Dermis microvascular lymphatic vessel endothelial cell (primary cell): ENCODE measurements around the gene MRNIP. TPM values are rescaled to one million over a fixed set of nuclear protein-coding genes. Genes with fewer than 3 reads are reported as not detected.
"Not testable (repeated sequence)": the region's sequence is repeated elsewhere in the genome, so short reads cannot be mapped to it uniquely, and the experiment has no call there.

Experiments
- DNase-seq, 2 donors: peaks; one replicate each; pipeline versions ENCODE4 v3.0.0 to v3.0.0-alpha.2; 2010; ENCODE audit warnings: low read depth in 2 of 2
- total RNA-seq: library from RNA; depleted of rRNA; stranded (reverse); fragments of >200 nt; gene quantifications from 2 replicates; pipeline ENCODE4 v1.2.1, GENCODE V29; 2014

Gene MRNIP
- total RNA-seq, 1 donor from 2014 or later: 4.2 TPM

DNA sequence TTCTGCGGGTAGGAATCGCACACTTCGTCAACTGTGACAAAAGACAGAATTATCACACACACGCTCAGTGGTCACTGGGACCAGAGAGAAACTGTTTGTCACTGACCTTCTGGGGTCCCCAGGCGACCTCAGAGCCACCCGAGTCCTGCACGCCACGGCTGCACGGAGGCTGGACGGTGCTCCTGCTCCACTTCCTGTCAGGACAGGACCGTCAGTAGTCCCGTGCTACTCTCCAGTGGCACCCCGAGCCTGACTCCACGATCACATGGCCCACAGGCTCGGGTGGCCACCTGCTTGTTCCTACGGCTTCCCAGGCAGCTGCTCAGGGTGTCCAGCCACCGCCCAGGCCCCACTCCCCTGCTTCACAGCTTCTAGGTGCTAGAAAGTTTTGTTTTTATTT is 17.9 kb downstream of the MRNIP start:
- DNase-seq: peak in 1 of 2 donors; percentile 43

DNA sequence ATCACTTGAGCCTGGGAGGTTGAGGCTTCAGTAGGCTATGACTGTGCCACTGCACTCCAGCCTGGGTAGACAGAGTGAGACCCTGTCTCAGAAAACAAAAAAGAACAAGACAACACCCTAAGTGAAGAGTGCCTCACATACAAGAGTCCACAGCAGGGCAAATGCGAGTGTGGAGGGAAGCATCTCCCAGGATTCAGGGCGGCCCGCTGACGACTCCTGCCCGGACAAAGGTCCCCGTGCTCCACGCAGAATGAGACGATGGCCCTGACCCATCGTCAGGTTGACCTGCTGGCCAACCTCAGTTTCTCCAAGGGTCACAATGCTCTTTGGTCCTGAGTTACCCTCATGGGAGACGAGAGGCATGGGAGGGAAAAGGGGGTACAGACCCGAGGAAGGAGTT is 18.3 kb downstream of the MRNIP start:
- peak in 1 of 2 donors; percentile 23 for DNase-seq

DNA sequence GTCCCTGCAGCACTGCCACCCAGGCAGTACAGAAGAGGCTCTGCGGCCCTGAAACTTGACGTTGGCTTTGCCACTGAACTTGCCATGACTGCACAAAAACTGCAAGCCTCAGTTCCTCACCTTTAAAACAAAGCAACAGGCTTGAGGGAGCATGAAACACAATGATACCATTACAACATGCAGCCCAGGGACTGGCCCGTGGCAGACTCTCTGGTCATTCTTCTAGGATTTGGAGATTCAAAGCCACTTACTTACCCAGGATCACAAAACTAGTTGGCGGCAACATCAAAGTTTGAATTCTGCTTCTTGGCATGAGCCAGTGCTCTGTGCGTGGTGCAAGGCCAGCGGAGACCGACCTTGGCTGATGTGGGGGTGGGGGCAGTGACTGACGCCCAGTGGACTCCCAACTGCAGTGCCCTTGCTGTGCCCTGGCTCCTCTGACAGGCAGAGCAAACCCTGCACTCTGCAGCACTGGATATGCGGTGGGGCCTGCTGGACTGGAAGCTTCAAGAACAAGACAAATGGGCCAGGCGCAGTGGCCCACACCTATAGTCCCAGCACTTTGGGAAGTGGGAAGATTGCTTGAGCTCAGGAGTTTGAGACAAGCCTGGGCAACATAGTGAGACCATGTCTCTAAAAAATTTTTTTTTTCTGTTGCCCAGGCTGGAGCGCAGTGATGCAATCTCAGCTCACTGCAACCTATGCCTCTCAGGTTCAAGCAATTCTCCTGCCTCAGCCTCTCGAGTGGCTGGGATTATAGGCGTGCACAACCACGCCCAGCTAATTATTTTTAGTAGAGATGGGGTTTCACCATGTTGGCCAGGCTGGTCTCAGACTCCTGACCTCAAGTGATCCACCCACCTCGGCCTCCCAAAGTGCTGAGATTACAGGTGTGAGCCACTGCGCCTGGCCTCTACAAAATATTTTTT is 19.0 kb downstream of the MRNIP start:
- peak in 1 of 2 donors; percentile 57 for DNase-seq

DNA sequence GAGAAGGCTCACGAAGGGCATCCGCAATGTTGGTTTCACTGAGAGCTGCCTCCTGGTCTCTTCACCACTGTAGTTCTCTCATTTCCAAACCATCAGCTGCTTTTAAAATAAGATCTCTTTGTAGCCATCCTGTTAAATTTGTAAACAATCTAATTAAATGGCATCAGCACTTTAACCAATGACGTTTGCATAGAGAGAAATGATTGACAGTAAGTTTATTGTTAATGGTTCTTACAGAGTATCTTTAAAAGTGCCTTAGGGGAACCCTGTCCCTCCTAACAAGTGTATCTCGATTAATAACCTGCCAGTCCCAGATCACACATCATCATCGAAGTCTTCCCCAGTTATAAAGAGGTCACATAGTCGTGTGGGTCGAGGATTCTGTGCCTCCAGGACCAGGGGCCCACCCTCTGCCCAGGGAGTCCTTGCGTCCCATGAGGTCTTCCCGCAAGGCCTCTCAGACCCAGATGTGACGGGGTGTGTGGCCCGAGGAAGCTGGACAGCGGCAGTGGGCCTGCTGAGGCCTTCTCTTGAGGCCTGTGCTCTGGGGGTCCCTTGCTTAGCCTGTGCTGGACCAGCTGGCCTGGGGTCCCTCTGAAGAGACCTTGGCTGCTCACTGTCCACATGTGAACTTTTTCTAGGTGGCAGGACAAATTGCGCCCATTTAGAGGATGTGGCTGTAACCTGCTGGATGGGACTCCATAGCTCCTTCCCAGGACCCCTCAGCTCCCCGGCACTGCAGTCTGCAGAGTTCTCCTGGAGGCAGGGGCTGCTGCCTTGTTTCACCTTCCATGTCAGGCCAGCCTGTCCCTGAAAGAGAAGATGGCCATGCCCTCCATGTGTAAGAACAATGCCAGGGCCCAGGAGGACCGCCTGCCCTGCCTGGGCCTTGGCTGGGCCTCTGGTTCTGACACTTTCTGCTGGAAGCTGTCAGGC is 21.3 kb downstream of the MRNIP start:
- DNase-seq: peak in 1 of 2 donors; percentile 16

DNA sequence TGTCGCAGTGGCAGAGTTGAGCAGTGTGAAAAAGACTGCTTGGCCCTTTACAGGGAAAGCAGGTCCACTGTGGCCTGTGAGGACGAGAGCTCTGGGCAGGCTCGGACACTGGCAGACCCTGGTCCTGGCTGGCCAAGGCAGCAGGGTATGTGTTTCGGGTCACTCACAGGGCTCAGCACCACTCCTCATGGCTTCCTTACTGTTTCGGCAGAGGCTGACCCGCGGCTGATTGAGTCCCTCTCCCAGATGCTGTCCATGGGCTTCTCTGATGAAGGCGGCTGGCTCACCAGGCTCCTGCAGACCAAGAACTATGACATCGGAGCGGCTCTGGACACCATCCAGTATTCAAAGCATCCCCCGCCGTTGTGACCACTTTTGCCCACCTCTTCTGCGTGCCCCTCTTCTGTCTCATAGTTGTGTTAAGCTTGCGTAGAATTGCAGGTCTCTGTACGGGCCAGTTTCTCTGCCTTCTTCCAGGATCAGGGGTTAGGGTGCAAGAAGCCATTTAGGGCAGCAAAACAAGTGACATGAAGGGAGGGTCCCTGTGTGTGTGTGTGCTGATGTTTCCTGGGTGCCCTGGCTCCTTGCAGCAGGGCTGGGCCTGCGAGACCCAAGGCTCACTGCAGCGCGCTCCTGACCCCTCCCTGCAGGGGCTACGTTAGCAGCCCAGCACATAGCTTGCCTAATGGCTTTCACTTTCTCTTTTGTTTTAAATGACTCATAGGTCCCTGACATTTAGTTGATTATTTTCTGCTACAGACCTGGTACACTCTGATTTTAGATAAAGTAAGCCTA is 22.2 kb downstream of the MRNIP start:
- DNase-seq: peak in 1 of 2 donors; percentile 28

DNA sequence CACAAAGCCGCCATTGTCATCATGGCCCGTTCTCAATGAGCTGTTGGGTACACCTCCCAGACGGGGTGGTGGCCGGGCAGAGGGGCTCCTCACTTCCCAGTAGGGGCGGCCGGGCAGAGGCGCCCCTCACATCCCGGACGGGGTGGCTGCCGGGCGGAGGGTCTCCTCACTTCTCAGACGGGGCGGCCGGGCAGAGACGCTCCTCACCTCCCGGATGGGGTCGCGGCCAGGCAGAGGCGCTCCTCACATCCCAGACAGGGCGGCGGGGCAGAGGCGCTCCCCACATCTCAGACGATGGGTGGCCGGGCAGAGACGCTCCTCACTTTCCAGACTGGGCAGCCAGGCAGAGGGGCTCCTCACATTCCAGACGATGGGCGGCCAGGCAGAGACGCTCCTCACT is 23.7 kb downstream of the MRNIP start:
- not testable (repeated sequence) for DNase-seq

DNA sequence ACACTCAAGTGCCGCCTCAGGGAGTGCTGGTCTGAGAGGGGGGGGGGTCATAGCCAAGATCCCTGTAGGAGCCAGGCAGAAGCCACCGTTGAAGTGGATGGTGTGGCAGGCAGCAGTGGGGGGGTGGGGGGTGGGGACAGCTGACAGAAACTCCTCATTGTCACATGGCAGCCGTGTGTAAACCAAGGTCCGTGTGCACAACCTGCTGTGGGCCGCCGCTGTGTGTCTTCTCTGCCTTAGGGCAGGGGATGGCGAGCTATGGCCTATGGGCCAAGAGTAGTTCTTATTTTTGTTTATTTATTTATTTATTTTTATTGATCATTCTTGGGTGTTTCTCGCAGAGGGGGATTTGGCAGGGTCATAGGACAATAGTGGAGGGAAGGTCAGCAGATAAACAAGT is 24.5 kb downstream of the MRNIP start:
- DNase-seq: no peak

DNA sequence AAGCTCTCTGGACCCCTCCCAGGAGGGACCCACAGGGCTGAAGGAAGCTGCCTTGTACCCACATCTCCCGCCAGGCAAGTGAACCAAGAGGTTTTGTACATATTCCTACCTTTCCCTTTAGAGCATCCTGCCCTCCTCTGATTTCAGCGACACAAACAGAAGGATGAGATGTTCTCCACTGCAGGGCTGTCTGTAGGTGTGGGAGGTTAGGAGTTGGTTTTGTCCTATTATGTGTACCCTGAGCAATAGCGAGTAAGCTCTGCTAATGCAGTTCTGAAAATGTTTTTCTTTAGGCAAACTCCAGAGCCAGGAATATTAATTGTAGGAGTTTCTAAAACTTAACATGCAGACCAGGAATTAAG is 24.9 kb downstream of the MRNIP start:
- DNase-seq: no peak

DNA sequence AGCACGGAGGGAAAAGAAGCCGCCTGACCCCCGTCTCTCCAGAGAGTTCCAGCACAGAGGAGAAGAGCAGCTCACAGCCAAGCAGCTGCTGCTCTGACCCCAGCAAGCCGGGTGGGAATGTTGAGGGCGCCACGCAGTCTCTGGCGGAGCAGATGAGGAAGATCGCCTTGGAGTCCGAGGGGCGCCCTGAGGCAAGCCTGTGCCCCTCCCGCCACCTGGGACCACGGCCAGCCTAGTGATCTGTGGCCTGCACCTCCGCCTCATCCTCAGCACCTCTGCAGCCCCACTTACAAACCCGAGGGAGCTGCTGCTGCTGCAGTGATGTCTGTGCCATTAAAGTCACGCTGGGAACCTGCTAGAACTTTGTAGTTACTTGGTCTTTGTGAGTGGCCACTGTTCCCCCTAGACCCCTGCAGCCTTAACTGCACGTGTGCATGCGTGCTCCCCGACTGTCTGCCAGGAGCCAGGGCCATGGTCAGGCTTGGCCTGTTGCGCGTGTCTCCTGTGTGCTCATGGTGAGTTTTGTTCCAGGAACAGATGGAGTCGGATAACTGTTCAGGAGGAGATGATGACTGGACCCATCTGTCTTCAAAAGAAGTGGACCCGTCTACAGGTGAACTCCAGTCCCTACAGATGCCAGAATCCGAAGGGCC is 25.4 kb downstream of the MRNIP start:
- peak in 1 of 2 donors; percentile 11 for DNase-seq

DNA sequence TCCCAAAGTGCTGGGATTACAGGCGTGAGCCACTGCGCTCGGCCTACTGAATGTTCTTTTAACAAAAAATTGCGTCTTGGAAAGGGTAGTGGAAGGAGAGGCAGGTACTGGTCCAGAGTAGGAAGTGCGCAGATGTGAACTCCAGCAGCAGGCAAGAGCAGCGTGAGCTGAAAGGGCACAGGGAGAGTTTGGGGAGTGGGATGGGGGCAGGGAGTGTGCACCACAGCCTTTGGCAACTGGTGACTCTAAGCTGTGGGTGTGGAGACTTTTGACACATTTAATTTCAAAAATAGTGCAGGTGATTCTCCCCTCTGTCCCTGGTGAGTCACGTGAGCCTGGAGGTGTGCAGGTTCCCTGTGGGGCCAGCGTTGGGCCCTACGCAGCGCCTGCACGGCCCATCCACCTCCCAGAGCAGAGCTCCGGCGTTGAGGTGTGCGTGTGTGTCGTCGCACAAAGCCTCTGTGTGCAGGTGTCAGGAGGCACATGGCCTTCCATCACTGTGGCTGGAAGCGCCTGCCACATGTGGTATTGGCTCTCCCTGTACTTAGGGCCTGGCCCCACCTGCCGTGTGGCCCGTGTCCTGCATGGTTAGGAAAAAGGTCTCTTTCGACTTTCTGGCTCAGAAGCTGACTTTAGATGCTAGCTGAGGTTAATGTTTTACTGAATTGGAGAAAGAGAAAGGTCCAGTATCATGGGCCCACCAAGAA is 26.4 kb downstream of the MRNIP start:
- DNase-seq: peak in 1 of 2 donors; percentile 8

DNA sequence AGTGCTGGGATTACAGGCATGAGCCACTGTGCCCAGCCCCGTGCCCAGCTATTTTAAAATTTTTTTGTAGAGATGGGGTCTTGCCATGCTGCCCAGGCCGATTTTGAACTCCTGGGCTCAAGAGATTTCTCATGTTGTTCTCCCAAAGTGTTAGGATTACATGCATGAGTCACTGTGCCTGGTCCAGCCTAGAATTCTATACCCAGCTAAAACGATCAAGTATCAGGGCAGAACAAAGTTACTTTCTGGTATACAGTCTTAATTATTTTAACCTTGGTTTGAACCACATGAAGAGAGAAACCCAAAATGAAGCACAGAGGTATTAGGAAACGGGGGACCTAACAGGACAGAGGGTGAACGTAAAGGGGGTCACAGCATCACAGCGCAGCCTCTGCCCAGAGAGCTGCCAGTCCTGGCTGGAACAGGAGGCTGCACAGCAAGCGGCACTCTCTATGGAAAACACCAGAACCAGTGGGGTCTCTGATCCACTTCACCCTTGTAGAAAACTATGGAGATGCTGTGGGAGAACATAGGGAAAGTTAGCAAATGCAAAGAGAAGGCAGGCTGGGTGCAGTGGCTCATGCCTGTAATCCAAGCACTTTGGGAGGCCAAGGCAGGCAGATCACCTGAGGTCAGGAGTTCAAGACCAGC is 27.7 kb downstream of the MRNIP start:
- no peak for DNase-seq

DNA sequence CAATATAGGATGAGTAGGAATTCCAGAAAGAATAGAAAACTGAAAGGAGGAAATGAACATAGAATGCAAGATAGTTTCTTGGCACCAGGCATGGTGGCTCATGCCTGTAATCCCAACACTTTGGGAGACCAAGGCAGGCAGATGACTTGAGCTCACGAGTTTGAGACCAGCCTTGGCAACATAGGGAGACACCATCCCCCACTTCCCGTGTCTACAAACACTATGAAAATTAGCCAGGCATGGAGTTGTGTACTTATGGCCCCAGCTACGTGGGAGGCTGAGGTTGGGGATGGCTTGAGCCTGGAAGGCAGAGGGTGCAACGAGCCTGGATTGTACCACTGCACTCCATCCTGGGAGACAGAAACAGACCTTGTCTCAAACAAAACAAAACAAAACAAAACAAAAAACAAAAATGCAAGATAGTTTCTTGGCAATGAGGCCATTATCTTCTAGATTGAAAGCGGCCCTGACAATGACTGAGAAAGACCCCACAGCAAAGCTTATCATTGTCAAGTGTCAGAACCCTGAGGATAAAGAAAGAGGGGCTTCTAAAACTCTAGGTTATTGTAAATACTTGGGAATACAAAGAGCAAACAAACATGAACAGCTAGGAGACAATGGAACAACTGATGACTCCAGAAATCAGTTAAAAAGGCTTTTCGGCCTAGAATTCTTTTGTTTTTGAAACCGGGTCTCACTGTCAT is 28.7 kb downstream of the MRNIP start:
- peak in 1 of 2 donors; percentile 11 for DNase-seq

DNA sequence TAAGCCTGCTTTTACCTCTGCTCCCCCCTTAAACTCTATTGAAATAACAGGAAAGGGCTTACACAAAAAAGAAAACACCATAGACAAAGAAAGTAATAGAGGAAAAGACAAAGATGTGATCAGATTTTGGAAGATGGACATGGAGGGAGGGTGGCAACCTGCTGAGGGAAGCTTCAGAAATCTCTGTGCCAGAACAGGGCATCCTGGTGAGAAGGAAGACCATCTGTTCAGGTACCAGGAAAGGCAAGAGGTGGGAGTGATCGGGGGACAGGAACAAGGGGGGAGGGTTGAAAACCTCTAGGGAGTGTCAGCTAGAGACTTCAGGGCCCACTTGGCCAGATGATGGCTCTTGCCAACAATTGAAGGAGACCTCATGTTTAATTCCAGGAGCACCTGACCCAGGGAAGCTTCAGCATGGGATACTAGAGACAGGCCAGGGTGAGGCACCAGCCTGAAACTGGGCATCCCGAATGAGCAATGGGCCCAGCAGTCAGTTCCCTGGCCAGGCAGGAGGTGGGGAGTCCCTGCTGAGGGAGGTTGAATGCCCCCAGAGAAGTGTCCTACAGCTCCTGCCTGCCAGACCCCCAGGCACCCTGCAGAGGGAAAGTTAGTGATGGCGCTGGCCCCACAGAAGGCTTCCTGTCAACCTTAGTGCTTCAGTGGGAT is 29.7 kb downstream of the MRNIP start:
- DNase-seq: no peak

DNA sequence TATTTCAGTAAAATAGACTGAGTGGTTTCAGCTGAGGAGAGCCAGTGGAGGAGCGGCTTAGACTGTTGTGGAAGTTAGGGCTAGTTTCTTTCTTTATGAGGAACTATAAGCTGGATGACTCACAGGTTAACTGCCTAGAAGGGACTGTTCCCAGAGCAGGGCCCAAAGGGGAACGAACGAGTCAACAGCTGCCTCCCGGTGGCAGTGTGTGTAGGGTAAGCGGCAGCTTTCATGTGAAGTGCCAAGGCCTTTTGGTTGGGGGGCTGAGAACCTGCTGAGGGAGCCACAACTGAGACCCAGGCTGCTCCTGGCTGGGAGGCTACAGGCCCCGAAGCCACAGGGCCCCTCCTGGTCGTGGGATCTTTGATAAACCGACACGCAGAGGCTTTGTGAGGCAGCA is 30.9 kb downstream of the MRNIP start:
- DNase-seq: no peak

DNA sequence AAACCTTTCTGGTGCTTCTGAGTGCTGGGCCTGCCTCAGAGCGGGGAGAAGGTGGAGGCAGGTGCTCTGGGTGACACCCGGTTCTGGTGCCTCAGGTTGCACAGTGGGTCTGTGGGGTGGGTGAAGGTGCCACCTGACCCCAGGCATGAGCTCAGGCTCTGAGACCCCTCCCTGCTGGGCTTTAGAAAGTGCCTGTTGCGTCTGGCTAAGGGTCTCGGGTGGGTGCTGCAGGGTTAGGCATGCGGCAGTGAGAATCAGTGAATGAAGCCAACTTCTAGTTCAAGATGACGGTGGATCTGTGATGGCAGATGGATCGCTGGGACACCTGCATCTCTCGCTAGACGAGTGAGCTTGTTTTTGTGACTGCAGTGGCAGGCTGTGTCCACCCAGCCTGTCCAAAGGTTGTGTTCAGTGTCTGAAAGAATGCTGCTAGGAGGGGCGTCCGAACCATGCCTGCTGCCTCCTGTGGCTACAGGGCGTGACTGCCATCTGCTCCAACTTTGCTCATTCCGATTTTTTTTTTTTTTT is 32.9 kb downstream of the MRNIP start:
- no peak for DNase-seq

DNA sequence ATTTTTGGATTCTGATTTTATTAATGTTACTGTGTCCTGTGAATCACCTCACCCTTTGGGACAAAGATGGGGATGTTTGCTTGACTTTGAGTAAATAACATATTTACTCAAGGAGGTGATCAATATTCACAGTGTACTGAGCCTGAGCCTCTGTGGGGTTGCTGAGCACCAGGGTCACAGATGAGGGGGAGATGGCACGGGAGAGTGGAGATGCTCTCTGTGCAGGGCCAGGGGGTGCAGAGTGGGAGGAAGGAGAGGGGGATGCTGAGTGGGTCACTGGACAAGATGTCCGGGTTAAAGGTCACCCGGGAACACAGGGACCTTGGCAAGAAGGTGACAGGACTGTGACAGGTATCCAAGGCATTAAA is 33.9 kb downstream of the MRNIP start:
- DNase-seq: no peak

DNA sequence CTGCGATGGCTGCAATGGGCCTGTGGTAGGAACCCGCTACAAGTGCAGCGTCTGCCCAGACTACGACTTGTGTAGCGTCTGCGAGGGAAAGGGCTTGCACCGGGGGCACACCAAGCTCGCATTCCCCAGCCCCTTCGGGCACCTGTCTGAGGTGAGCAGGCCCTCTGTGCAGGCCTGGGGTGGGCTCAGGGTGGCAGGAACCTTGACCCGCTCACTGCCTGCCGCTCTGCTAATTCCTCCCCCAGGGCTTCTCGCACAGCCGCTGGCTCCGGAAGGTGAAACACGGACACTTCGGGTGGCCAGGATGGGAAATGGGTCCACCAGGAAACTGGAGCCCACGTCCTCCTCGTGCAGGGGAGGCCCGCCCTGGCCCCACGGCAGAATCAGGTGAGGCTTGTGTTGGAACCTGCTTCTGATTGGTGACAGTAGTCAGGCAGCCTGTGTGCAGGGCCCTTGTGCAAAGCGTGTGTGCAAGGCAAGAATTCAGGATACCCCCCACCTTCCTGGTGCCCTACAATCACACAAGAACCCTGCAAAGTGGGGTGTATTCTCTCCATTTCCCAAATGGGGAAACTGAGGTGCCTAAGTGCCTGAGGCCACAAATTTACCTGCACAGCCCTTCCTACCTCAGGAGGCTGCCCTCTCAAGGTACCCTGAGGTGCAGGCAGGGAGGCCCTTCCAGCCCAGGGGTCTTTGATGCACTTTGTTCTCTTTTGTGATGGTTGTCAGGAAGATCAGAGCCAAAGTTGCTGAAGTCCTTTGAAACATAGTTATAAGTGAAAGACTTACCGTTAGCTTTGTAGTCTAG is 34.5 kb downstream of the MRNIP start:
- DNase-seq: no peak
